ENCODE measurements around the gene AGPAT2.

DNA sequence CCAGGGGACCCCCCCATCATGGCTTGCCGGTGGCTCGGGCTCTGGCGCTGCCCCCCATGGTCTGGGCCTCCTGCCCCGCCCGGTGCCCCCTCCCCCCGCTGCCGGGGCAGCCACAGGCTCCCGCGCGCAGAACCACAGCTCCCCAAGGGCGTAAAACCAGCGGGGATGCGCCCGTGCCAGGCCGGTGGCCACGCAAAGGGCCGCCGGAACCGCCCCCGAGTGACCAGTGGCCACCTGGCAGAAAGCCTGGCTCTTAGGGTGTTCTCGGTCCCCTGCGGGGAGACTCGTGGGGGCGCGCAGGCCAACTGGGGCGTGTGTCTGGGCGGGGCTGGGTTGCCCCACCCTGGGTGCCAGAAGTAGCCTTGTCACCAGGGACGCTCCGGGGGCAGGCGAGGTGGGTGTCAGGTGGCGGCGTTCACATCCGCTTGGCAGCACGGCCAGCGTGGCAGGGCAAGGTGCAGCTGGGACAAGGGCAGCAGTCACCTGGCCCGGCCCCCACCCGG lies 515 bp upstream of the AGPAT2 start:
- TF ChIP-seq POLR2A (IDR thresholded peaks at IDR 0.05; ENCODE audit: low read depth): no peak
- TF ChIP-seq, protein P1, sequence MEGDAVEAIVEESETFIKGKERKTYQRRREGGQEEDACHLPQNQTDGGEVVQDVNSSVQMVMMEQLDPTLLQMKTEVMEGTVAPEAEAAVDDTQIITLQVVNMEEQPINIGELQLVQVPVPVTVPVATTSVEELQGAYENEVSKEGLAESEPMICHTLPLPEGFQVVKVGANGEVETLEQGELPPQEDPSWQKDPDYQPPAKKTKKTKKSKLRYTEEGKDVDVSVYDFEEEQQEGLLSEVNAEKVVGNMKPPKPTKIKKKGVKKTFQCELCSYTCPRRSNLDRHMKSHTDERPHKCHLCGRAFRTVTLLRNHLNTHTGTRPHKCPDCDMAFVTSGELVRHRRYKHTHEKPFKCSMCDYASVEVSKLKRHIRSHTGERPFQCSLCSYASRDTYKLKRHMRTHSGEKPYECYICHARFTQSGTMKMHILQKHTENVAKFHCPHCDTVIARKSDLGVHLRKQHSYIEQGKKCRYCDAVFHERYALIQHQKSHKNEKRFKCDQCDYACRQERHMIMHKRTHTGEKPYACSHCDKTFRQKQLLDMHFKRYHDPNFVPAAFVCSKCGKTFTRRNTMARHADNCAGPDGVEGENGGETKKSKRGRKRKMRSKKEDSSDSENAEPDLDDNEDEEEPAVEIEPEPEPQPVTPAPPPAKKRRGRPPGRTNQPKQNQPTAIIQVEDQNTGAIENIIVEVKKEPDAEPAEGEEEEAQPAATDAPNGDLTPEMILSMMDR (IDR thresholded peaks at IDR 0.05): no peak
